ENCODE measurements around the gene HLA-B. TPM values are rescaled to one million over a fixed set of nuclear protein-coding genes. Genes with fewer than 3 reads are reported as not detected.

HLA-B gene
- total RNA-seq, 1 experiment from 2014 or later, result 68.6 TPM

- H2BK12ac ChIP-seq (ENCODE audit: insufficient read length, low read depth, low read length), result no peak overlapping the region
- no peak overlapping the region for H3K18ac ChIP-seq (ENCODE audit: insufficient read length, low read depth, low read length)
- H3K79me2 ChIP-seq (ENCODE audit: insufficient read depth, low read length), result no peaks in the 10 kb centered on the region
- no peak overlapping the region for H2BK15ac ChIP-seq (ENCODE audit: low read depth, low read length)
- no peaks in the 10 kb centered on the region for H4K20me1 ChIP-seq (ENCODE audit: control insufficient read depth, insufficient read depth, insufficient read length)
- H3T11ph ChIP-seq (ENCODE audit: low read length), result no peak overlapping the region
- no peak overlapping the region for H4K8ac ChIP-seq (replicated peaks; ENCODE audit: insufficient read length, low read depth, low read length)
- H3K4ac ChIP-seq (ENCODE audit: low read depth, low read length), result no peak overlapping the region
- H2BK5ac ChIP-seq (ENCODE audit: insufficient read length, low read length), result no peak overlapping the region
- H3K23ac ChIP-seq (ENCODE audit: insufficient read length, low read depth, low read length), result no peak overlapping the region
- H3K27ac Mint-ChIP-seq, result no peak overlapping the region
- H3K27me3 ChIP-seq (ENCODE audit: insufficient read depth, low read length), result peaks cover 3% of the 10 kb centered on the region; the same call in 1 of the 2 replicates
- DNase-seq, result no peak
- H3K79me1 ChIP-seq (ENCODE audit: insufficient read depth, low read depth, low read length, poor library complexity, severe bottlenecking), result no peaks in the 10 kb centered on the region
- no peak overlapping the region for H4K91ac ChIP-seq (ENCODE audit: insufficient read length, low read depth, low read length)
- peaks cover 4 to 8% of the 10 kb centered on the region in 2 experiments for H3K4me1 Mint-ChIP-seq
- no peak overlapping the region for H4K5ac ChIP-seq (ENCODE audit: insufficient read length, low read depth, low read length)
- no peak overlapping the region for H3K27ac ChIP-seq (ENCODE audit: insufficient read length, low read depth, low read length)
- peaks cover 97% of the 10 kb centered on the region for H3K27me3 Mint-ChIP-seq (ENCODE audit: low read depth)
- H3K4me3 Mint-ChIP-seq, result no peak overlapping the region
- no peak overlapping the region for H3K56ac ChIP-seq (ENCODE audit: insufficient read length, low read depth, low read length)
- H3K9me3 Mint-ChIP-seq, result no peaks in the 10 kb centered on the region
- no peak overlapping the region for H2AK5ac ChIP-seq (ENCODE audit: insufficient read length, low read length)
- TF ChIP-seq CTCF (conservative IDR thresholded peaks at IDR 0.05), result no peak
- no peak overlapping the region for H3K9ac ChIP-seq (ENCODE audit: extremely low read depth, insufficient read length, low read length)
- no peaks in the 10 kb centered on the region for H3K9me3 ChIP-seq (ENCODE audit: control insufficient read depth, low read depth, low read length)
- H2BK120ac ChIP-seq (ENCODE audit: low read depth, low read length, poor library complexity, severe bottlenecking), result no peak overlapping the region
- H2BK20ac ChIP-seq (ENCODE audit: low read depth, low read length, poor library complexity, severe bottlenecking), result no peak overlapping the region
- no peaks in the 10 kb centered on the region for H3K4me1 ChIP-seq (ENCODE audit: insufficient read depth, low read length)
- WGBS (ENCODE audit: extremely low coverage, insufficient read length, low lambda C conversion rate), result no CpG with 5 or more reads among the region's 11 CpGs
- no peak overlapping the region for H3K14ac ChIP-seq (ENCODE audit: insufficient read depth, low read length)
- H3K23me2 ChIP-seq (ENCODE audit: insufficient read length, low read depth, low read length, poor library complexity, severe bottlenecking), result no peaks in the 10 kb centered on the region
- H2AFZ ChIP-seq (ENCODE audit: low read length), result no peak overlapping the region
- peaks cover 6 to 18% (median 10%) of the 10 kb centered on the region in 3 experiments for H3K36me3 Mint-ChIP-seq (ENCODE audit: insufficient read depth in 1 of 3, low read depth in 3 of 3)
- H3K4me2 ChIP-seq (ENCODE audit: insufficient read depth, insufficient read length, low read length), result no peak overlapping the region
Measured at GRCh38 chr6:31354158-31354863, 2.7 kb downstream of the HLA-B start.
